Neural cell (in vitro differentiated cells): ENCODE data around the gene ITPKB. TPM values are rescaled to one million over a fixed set of nuclear protein-coding genes. Genes with fewer than 3 reads are reported as not detected.
"Not testable (repeated sequence)": the region's sequence is repeated elsewhere in the genome, so short reads cannot be mapped to it uniquely, and the experiment has no call there.

Source experiments
- H2AFZ ChIP-seq: fragments of 200-600, 300-800 bp; sonication (generic), shearing (Covaris generic); 2 replicates; pipeline ENCODE4 v1.6.0; 2014; ENCODE audit warnings: low read depth, mild to moderate bottlenecking, antibody characterized with exemption, low read length, moderate library complexity
- H3F3A ChIP-seq: fragments of 200-600 bp; shearing (Covaris generic); 2 replicates; pipeline ENCODE4 v1.6.1; 2016; ENCODE audit warnings: mild to moderate bottlenecking, moderate library complexity, mixed read lengths, antibody characterized with exemption, low read length; ENCODE audit not compliant: insufficient read depth, poor library complexity, severe bottlenecking
- H3K27ac ChIP-seq: fragments of 200-600, 300-800 bp; sonication (generic), shearing (Covaris generic); 2 replicates; pipeline ENCODE4 v1.5.1; 2014; ENCODE audit warnings: mild to moderate bottlenecking, low read length, moderate library complexity
- H3K27me3 ChIP-seq: fragments of 300-800, 200-600 bp; sonication (generic), shearing (Covaris generic); 2 replicates; pipeline ENCODE4 v1.6.0; 2014; ENCODE audit warnings: mild to moderate bottlenecking, low read depth, low read length, moderate library complexity; ENCODE audit not compliant: insufficient read depth
- H3K36me3 ChIP-seq: fragments of 300-800, 200-600 bp; sonication (generic), shearing (Covaris generic); 2 replicates; pipeline ENCODE4 v1.5.1; 2014; ENCODE audit warnings: mild to moderate bottlenecking, antibody characterized with exemption, low read length, moderate library complexity; ENCODE audit not compliant: insufficient read depth
- H3K4me2 ChIP-seq: fragments of 300-800, 200-600 bp; sonication (generic), shearing (Covaris generic); 2 replicates; pipeline ENCODE4 v1.6.0; 2014; ENCODE audit warnings: mild to moderate bottlenecking, low read length
- H3K4me3 ChIP-seq: fragments of 300-800, 200-600 bp; sonication (generic), shearing (Covaris generic); 2 replicates; pipeline ENCODE4 v1.5.1; 2014; ENCODE audit warnings: mild to moderate bottlenecking, low read length, moderate library complexity
- H3K79me2 ChIP-seq: fragments of 200-600 bp; shearing (Covaris generic); replicated peaks from 2 replicates; pipeline ENCODE4 v1.6.0; 2014; ENCODE audit warnings: mild to moderate bottlenecking, low read length, moderate library complexity; ENCODE audit not compliant: insufficient read depth
- H3K9ac ChIP-seq: fragments of 300-800, 200-600 bp; sonication (generic), shearing (Covaris generic); 2 replicates; pipeline ENCODE4 v1.6.1; 2016; ENCODE audit warnings: mild to moderate bottlenecking, low read length, mixed read lengths
- H3K9me2 ChIP-seq: fragments of 200-600 bp; shearing (Covaris generic); 2 replicates; pipeline ENCODE4 v1.6.1; 2016; ENCODE audit warnings: mild to moderate bottlenecking, low read length, mixed read lengths; ENCODE audit not compliant: insufficient read depth
- H3K9me3 ChIP-seq: fragments of 200-600, 300-800 bp; sonication (generic), shearing (Covaris generic); 2 replicates; pipeline ENCODE4 v1.6.1; 2016; ENCODE audit warnings: mild to moderate bottlenecking, mixed run types, low read length, moderate library complexity, mixed read lengths
- H4K20me1 ChIP-seq: fragments of 200-600 bp; shearing (Covaris generic); 2 replicates; pipeline ENCODE4 v1.6.1; 2016; ENCODE audit warnings: mild to moderate bottlenecking, mixed run types; ENCODE audit not compliant: insufficient read depth
- EP300 ChIP-seq: fragments of 450-650 bp; conservative IDR thresholded peaks from 2 replicates; pipeline ENCODE4 v1.6.1; 2014; ENCODE audit warnings: antibody characterized with exemption, mild to moderate bottlenecking, moderate library complexity; ENCODE audit not compliant: poor library complexity, severe bottlenecking
- EZH2 ChIP-seq: fragments of 200-600, 300-800 bp; shearing (Covaris generic), sonication (generic); IDR thresholded peaks from 2 replicates; pipeline ENCODE4 v1.6.1; 2014; ENCODE audit warnings: antibody characterized with exemption, low read length, borderline replicate concordance, mild to moderate bottlenecking; ENCODE audit not compliant: insufficient read depth, poor library complexity, severe bottlenecking
- MXI1 ChIP-seq: fragments of 450-650 bp; conservative IDR thresholded peaks from 2 replicates; pipeline ENCODE4 v1.6.1; 2014; ENCODE audit warnings: antibody characterized with exemption, mild to moderate bottlenecking; ENCODE audit not compliant: poor library complexity, severe bottlenecking
- POLR2AphosphoS5 ChIP-seq: IDR thresholded peaks from 2 replicates; pipeline ENCODE4 v1.6.1; 2012
- RAD21 ChIP-seq: fragments of 450-650 bp; conservative IDR thresholded peaks from 2 replicates; pipeline ENCODE4 v1.6.1; 2014; ENCODE audit warnings: antibody characterized with exemption, mild to moderate bottlenecking, moderate library complexity
- SMC3 ChIP-seq: fragments of 450-650 bp; conservative IDR thresholded peaks from 2 replicates; pipeline ENCODE4 v1.6.1; 2014; ENCODE audit warnings: antibody characterized with exemption, mild to moderate bottlenecking, moderate library complexity; ENCODE audit not compliant: poor library complexity
- TAF1 ChIP-seq: IDR thresholded peaks from 2 replicates; pipeline ENCODE4 v1.6.1; 2012; ENCODE audit warnings: low read depth
- polyA plus RNA-seq: library from polyadenylated mRNA; depleted of rRNA; stranded (reverse); fragments of >200 nt; gene quantifications from 2 replicates; pipeline ENCODE4 v1.2.3, GENCODE V29; 2014
- TF ChIP-seq, protein P1 (sequence below): fragments of 450-650 bp; IDR thresholded peaks from 2 replicates; pipeline ENCODE4 v1.5.1; 2014; ENCODE audit warnings: antibody characterized with exemption, mild to moderate bottlenecking, moderate library complexity; ENCODE audit not compliant: poor library complexity, severe bottlenecking
- TF ChIP-seq, protein P2 (sequence below): IDR thresholded peaks from 2 replicates; pipeline ENCODE4 v1.6.1; 2012; ENCODE audit warnings: borderline replicate concordance

ITPKB gene
- polyA plus RNA-seq, 1 donor from 2014 or later: 0.19 TPM

DNA sequence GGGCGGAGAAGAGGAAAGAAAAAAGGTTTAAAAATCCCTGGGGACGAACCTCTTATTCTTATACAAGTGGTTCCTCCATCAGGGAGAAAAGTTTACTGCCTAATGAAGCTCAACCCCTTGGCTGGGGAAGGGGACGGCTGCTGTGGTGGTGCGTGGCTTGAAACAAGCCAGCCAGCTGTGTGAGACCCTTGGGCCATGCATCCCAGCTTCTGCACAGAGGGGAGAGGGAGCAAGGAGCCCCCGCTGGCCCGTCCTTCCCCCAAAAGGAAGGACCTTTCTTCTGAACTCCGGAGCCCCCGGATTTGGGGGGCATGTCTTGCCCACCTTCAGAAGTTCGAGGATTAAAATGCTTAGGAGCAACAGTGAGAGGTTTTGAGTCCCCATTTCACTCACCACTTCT, 123.2 kb downstream of the ITPKB start:
- Histone ChIP-seq H3K9me3 (no peaks in the 10 kb centered on the region), H3K27me3 (no peaks in the 10 kb centered on the region), H3K79me2 (no peaks in the 10 kb centered on the region), H4K20me1 (no peaks in the 10 kb centered on the region), H3K4me2 (no peak overlapping the region), H3K9ac (no peak overlapping the region), H3K27ac (no peak overlapping the region), H2AFZ (no peak overlapping the region), H3F3A (no peaks in the 10 kb centered on the region), H3K4me3 (no peak overlapping the region), H3K9me2 (no peaks in the 10 kb centered on the region), H3K36me3 (no peaks in the 10 kb centered on the region)
- TF ChIP-seq MXI1 (no peak), RAD21 (no peak), EZH2 (no peak), POLR2AphosphoS5 (no peak), SMC3 (no peak), EP300 (no peak), TAF1 (no peak)
- TF ChIP-seq, protein P1, sequence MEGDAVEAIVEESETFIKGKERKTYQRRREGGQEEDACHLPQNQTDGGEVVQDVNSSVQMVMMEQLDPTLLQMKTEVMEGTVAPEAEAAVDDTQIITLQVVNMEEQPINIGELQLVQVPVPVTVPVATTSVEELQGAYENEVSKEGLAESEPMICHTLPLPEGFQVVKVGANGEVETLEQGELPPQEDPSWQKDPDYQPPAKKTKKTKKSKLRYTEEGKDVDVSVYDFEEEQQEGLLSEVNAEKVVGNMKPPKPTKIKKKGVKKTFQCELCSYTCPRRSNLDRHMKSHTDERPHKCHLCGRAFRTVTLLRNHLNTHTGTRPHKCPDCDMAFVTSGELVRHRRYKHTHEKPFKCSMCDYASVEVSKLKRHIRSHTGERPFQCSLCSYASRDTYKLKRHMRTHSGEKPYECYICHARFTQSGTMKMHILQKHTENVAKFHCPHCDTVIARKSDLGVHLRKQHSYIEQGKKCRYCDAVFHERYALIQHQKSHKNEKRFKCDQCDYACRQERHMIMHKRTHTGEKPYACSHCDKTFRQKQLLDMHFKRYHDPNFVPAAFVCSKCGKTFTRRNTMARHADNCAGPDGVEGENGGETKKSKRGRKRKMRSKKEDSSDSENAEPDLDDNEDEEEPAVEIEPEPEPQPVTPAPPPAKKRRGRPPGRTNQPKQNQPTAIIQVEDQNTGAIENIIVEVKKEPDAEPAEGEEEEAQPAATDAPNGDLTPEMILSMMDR: no peak
- TF ChIP-seq, protein P2, sequence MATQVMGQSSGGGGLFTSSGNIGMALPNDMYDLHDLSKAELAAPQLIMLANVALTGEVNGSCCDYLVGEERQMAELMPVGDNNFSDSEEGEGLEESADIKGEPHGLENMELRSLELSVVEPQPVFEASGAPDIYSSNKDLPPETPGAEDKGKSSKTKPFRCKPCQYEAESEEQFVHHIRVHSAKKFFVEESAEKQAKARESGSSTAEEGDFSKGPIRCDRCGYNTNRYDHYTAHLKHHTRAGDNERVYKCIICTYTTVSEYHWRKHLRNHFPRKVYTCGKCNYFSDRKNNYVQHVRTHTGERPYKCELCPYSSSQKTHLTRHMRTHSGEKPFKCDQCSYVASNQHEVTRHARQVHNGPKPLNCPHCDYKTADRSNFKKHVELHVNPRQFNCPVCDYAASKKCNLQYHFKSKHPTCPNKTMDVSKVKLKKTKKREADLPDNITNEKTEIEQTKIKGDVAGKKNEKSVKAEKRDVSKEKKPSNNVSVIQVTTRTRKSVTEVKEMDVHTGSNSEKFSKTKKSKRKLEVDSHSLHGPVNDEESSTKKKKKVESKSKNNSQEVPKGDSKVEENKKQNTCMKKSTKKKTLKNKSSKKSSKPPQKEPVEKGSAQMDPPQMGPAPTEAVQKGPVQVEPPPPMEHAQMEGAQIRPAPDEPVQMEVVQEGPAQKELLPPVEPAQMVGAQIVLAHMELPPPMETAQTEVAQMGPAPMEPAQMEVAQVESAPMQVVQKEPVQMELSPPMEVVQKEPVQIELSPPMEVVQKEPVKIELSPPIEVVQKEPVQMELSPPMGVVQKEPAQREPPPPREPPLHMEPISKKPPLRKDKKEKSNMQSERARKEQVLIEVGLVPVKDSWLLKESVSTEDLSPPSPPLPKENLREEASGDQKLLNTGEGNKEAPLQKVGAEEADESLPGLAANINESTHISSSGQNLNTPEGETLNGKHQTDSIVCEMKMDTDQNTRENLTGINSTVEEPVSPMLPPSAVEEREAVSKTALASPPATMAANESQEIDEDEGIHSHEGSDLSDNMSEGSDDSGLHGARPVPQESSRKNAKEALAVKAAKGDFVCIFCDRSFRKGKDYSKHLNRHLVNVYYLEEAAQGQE: no peak

DNA sequence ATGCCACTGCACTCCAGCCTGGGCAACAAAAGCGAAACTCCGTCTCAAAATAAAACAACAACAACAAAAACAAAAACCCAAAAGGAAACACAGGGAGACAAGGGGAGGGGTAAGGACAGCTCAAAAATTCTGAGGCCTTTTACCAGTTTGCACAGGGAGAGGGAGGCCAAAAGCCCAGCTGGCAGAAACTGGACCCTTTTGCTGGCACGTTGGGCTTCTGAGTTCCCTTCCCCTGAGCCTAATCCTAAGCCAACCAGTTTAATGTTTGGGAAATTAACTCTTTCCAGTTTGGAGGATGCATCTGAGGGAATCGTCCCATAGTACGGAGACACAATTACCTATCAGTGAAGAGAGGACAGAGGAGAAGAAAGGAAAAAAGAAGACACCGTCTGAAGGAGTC, 127.1 kb downstream of the ITPKB start:
- not testable (repeated sequence) for H3K27ac ChIP-seq, H2AFZ ChIP-seq, H3K36me3 ChIP-seq

GRCh38 chr1:226611301-226611700, 127.8 kb downstream of the ITPKB start:
- H3K9me2 ChIP-seq: no peaks in the 10 kb centered on the region
- no peak overlapping the region for H3K4me2 ChIP-seq
- TF ChIP-seq SMC3 (no peak), TAF1 (no peak), EZH2 (no peak), EP300 (no peak), RAD21 (no peak), MXI1 (no peak), POLR2AphosphoS5 (no peak)
- TF ChIP-seq, protein P1: no peak
- TF ChIP-seq, protein P2: no peak

More for the DNA sequence above, 127.1 kb downstream of the ITPKB start:
- H3K4me2 ChIP-seq, H3K9me3 ChIP-seq, H3K9ac ChIP-seq, H3K4me3 ChIP-seq, H3K27me3 ChIP-seq, H3K9me2 ChIP-seq, H3K79me2 ChIP-seq, H3F3A ChIP-seq, H4K20me1 ChIP-seq: not testable (repeated sequence)

More at GRCh38 chr1:226611301-226611700, 127.8 kb downstream of the ITPKB start:
- Histone ChIP-seq H3K9ac (no peak overlapping the region), H3K79me2 (no peaks in the 10 kb centered on the region), H3K27me3 (no peaks in the 10 kb centered on the region), H2AFZ (no peak overlapping the region), H3F3A (no peaks in the 10 kb centered on the region), H4K20me1 (no peaks in the 10 kb centered on the region), H3K9me3 (no peaks in the 10 kb centered on the region), H3K4me3 (no peak overlapping the region), H3K36me3 (no peaks in the 10 kb centered on the region), H3K27ac (no peak overlapping the region)
